OCI-LY3 (cell line): ENCODE data around the gene BRS3.

Experiments
- H2AFZ ChIP-seq: fragments of 200-600, 300-600 bp; shearing (Covaris generic); 2 replicates; pipeline ENCODE4 v1.6.0; 2014; ENCODE audit warnings: antibody characterized with exemption, low read depth, low read length
- H3K27ac ChIP-seq: fragments of 200-600, 300-600 bp; sonication (generic); 2 replicates; pipeline ENCODE4 v1.5.1; 2014; ENCODE audit warnings: mild to moderate bottlenecking, low read length, moderate library complexity, mixed read lengths
- H3K27me3 ChIP-seq: fragments of 200-600, 300-600 bp; sonication (generic); 2 replicates; pipeline ENCODE4 v1.6.1; 2014; ENCODE audit warnings: low read depth, low read length, mixed read lengths
- H3K36me3 ChIP-seq: fragments of 200-600, 300-600 bp; sonication (generic); replicated peaks from 2 replicates; pipeline ENCODE3; 2014; ENCODE audit warnings: low read depth, low read length, mixed read lengths
- H3K4me1 ChIP-seq: fragments of 300-600, 200-600 bp; sonication (generic); 2 replicates; pipeline ENCODE4 v1.6.1; 2014; ENCODE audit warnings: low read length, mixed read lengths
- H3K4me2 ChIP-seq: fragments of 200-600, 300-600 bp; sonication (generic); 2 replicates; pipeline ENCODE4 v1.6.1; 2014; ENCODE audit warnings: low read length, mixed read lengths
- H3K4me3 ChIP-seq: fragments of 300-600, 200-600 bp; sonication (generic); 2 replicates; pipeline ENCODE4 v1.5.1; 2014; ENCODE audit warnings: antibody characterized with exemption, mild to moderate bottlenecking, low read length, moderate library complexity
- H3K79me2 ChIP-seq: fragments of 300-600, 200-600 bp; shearing (Covaris generic); 2 replicates; pipeline ENCODE4 v1.6.1; 2014; ENCODE audit warnings: mild to moderate bottlenecking, low read length, mixed read lengths
- H3K9ac ChIP-seq: fragments of 300-600, 200-600 bp; shearing (Covaris generic); 2 replicates; pipeline ENCODE4 v1.6.0; 2014; ENCODE audit warnings: mild to moderate bottlenecking, low read length, moderate library complexity
- H3K9me3 ChIP-seq: fragments of 200-600, 300-600 bp; shearing (Covaris generic); 2 replicates; pipeline ENCODE4 v1.6.1; 2014; ENCODE audit warnings: low read length, mixed read lengths; ENCODE audit not compliant: insufficient read depth
- H4K20me1 ChIP-seq: fragments of 200-600, 300-600 bp; sonication (generic); 2 replicates; pipeline ENCODE4 v1.6.1; 2016; ENCODE audit warnings: low read length, mixed read lengths; ENCODE audit not compliant: insufficient read depth
- CTCF ChIP-seq: fragments of 200-600, 300-600 bp; sonication (generic); IDR thresholded peaks from 2 replicates; pipeline ENCODE4 v1.5.1; 2014; ENCODE audit warnings: antibody characterized with exemption, low read length, low read depth
- EZH2phosphoT487 ChIP-seq: fragments of 200-600 bp; shearing (Covaris generic); IDR thresholded peaks from 2 replicates; pipeline ENCODE4 v1.6.1; 2018; ENCODE audit warnings: antibody characterized with exemption, mixed run types, low read depth

The BRS3 gene

GRCh38 chrX:136476501-136476900, 11.2 kb upstream of the BRS3 start:
- H3K79me2 ChIP-seq, result no peaks in the 10 kb centered on the region
- no peaks in the 10 kb centered on the region for H3K36me3 ChIP-seq
- no peaks in the 10 kb centered on the region for H3K9me3 ChIP-seq
- H3K4me1 ChIP-seq, result no peaks in the 10 kb centered on the region
- H4K20me1 ChIP-seq, result no peaks in the 10 kb centered on the region
- H2AFZ ChIP-seq, result no peak overlapping the region
- TF ChIP-seq CTCF (no peak), EZH2phosphoT487 (no peak)
- no peak overlapping the region for H3K4me2 ChIP-seq
- no peak overlapping the region for H3K9ac ChIP-seq
- H3K4me3 ChIP-seq, result no peak overlapping the region
- H3K27me3 ChIP-seq, result no peaks in the 10 kb centered on the region
- no peak overlapping the region for H3K27ac ChIP-seq

GRCh38 chrX:136477026-136477425, 10.7 kb upstream of the BRS3 start:
- Histone ChIP-seq H4K20me1 (no peaks in the 10 kb centered on the region), H3K4me3 (no peak overlapping the region), H3K4me2 (no peak overlapping the region), H3K9ac (no peak overlapping the region), H3K79me2 (no peaks in the 10 kb centered on the region), H3K4me1 (no peaks in the 10 kb centered on the region), H3K36me3 (no peaks in the 10 kb centered on the region), H3K27ac (no peak overlapping the region), H3K9me3 (no peaks in the 10 kb centered on the region), H2AFZ (no peak overlapping the region), H3K27me3 (no peaks in the 10 kb centered on the region)
- TF ChIP-seq EZH2phosphoT487 (no peak), CTCF (no peak)

GRCh38 chrX:136480383-136480782, 7.4 kb upstream of the BRS3 start:
- H3K9me3 ChIP-seq, result no peaks in the 10 kb centered on the region
- H3K36me3 ChIP-seq, result no peaks in the 10 kb centered on the region
- no peak overlapping the region for H3K4me3 ChIP-seq
- no peak overlapping the region for H3K4me2 ChIP-seq
- H3K9ac ChIP-seq, result no peak overlapping the region
- H3K27me3 ChIP-seq, result peaks cover under 1% of the 10 kb centered on the region; the same call in 1 of the 2 replicates
- H2AFZ ChIP-seq, result no peak overlapping the region
- H4K20me1 ChIP-seq, result no peaks in the 10 kb centered on the region
- H3K27ac ChIP-seq, result no peak overlapping the region
- H3K79me2 ChIP-seq, result no peaks in the 10 kb centered on the region
- no peaks in the 10 kb centered on the region for H3K4me1 ChIP-seq
- TF ChIP-seq EZH2phosphoT487 (no peak), CTCF (no peak)

DNA sequence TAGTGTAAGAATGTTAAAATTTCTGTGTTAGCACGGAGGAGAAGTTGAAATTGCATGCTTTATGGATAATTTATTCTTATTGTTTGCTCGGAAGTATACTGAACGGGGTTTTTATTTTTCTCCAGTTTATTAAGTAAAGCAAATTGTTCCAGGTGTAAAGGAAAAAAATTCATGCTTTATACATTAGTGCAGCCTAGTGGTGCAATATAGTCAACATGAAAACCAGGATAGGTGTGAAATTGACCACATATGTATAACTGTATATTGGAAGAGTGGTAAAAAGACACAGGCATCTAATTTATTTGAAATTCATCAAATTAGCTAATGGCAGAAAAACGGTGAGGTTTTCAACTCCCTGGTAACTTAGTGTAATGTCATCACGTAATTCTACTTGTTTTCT, 959 bp downstream of the BRS3 start:
- Histone ChIP-seq H3K27ac (no peak overlapping the region), H3K4me1 (no peaks in the 10 kb centered on the region), H3K9me3 (no peaks in the 10 kb centered on the region), H3K79me2 (no peaks in the 10 kb centered on the region), H3K36me3 (no peaks in the 10 kb centered on the region), H4K20me1 (no peaks in the 10 kb centered on the region), H3K27me3 (peaks cover 42% of the 10 kb centered on the region), H3K9ac (no peak overlapping the region), H3K4me3 (no peak overlapping the region), H3K4me2 (no peak overlapping the region), H2AFZ (no peak overlapping the region)
- TF ChIP-seq EZH2phosphoT487 (no peak), CTCF (peak; percentile 27)
